HG03103 (cell line): Measurements from ENCODE around the gene P2RX4.
A peak's percentile ranks its signal among the peaks of the same experiment; 100 is the strongest.
"Not testable (repeated sequence)": the region's sequence is repeated elsewhere in the genome, so short reads cannot be mapped to it uniquely, and the experiment has no call there.

Experiments used
- ATAC-seq: cut with Tn5 transposase; IDR thresholded peaks from one replicate; pipeline ENCODE4 v1.9.1; 2021; ENCODE audit warnings: low read depth; ENCODE audit not compliant: unreplicated experiment

P2RX4 gene

DNA sequence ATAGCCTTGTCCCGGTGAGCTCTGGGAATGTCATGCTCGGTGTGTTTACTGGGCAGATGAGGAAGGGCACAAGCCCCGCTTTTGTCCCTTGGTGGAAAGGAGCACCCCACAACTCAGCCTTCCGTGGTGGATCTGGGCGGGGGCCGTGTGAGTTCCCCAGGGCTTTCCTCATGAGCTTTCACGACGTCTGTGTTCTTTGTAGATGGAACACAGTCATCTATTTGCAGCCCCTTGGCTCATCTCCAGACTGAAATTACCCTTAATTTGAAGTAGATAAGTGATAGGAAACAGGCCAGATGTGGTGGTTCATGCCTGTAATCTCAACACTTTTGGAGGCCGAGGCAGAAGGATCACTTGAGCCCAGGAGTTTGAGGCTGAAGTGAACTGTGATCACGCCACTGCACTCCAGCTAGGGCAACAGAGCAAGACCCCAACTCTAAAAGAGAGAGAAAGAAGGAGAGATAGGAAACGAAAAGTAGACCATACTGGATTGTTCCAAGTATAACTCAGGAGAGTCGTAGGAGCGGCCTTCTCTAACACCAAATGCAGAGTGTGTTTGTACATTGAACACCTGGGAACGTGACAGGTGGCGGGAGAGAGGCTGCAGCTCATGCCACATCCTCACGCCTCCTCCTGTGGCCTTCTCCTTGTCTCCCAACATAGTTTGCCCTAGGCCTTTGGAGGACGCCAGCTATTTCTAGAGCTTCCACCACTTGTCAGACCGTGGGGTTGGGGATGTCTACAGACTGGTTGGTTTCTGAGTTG lies 8.8 kb downstream of the P2RX4 start:
- ATAC-seq, result no peak

DNA sequence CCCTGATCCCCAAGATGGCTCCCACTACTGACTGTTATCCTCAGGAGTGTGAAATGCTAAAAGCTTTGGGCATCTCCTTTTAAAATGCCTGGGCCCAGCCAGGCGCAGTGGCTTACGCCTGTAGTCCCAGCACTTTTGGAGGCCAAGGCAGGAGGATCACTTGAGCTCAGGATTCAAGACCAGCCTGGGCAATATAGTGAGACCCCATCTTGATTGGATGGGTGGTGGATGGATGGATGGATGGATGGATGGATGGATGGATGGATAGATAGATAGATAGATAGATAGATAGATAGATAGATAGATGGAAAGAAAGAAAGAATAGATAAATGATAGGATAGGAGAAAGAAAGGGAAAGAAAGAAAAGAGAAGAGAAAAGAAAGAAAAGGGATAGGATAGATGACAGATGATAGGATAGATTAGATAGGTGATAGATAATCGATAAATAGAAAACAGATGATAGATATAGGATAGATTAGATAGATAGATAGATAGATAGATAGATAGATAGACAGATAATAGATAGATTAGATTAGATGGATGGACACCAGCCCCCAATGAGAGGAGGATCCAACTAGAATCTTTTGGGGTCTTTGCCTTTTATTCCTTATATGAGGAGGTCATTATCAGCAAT lies 9.5 kb downstream of the P2RX4 start:
- ATAC-seq, result no peak

DNA sequence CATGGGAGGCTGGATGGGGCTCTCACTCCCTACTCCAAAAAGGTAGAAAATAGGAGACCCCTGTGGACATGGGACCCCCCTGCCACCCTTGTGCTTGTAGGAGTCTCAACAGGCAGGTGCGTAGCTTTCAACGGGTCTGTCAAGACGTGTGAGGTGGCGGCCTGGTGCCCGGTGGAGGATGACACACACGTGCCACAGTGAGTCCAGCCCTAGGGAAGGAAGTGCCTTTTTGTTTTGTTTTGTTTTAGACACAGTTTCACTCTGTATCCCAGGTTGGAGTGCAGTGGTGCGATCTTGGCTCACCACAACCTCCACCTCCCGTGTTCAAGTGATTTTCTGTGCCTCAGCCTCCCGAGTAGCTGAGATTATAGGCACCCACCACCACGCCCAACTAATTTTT lies 12.9 kb downstream of the P2RX4 start:
- no peak for ATAC-seq

DNA sequence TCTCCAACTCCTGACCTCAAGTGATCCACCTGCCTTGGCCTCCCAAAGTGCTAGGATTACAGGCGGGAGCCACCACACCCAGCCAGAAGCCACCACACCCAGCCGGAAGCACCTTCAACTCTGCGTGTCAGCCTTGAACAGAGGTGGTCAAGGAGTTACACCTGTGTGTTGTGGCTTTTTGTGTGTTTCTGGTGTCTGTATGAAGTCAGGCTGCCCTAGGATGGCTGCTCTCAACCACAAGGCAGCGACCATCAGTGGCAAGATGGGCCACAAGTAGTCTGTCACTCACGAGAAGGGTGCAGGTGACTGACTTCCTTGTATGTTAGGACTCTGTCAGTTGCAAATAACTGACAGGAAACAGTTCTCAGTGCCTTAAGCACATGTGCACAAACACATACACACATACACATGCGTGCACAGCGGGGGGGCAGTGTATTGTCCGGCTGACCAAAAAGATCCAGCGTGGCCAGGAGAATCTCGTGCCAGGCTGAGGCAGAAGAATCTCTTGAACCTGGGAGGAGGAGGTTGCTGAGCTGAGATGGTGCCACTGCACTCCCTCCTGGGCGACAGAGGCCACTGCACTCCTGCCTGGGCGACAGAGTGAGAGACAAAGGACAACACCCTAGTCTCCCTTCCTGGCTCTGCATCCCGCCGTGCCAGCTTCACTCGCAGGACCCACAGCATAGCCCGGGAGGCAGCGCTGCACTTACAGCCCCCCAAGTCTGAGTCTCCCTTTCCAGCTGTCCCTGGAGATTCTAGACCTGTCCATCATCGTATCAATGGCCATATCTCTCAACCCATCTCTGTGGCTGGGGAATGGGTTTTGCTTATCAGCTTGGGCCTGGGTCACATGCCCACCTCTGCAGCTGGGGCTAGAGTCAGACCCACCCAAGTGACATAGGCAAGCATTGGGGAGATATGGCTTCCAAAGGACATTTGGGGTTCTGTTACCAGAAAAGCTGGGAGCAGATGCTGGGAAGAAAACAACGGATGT lies 13.7 kb downstream of the P2RX4 start:
- no peak for ATAC-seq

DNA sequence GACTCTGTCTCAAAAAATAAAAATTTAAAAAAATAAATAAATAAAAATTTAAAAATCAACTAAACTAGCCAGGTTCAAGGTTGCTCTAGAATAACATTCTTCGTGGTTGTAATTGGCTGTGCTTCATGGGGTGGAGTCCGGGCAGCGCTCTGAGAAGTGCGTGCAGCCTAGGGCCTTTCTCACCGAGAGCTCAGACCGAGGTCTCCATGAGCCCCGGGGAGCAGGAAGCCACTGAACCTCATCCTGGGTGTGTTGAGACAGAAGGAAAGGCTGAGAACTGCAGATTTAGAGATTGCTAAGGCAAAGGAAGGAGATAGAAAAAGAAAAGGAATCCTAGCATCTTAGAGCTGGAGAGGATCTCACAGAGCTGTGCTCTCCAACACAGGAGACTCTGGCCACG lies 14.7 kb downstream of the P2RX4 start:
- no peak for ATAC-seq

DNA sequence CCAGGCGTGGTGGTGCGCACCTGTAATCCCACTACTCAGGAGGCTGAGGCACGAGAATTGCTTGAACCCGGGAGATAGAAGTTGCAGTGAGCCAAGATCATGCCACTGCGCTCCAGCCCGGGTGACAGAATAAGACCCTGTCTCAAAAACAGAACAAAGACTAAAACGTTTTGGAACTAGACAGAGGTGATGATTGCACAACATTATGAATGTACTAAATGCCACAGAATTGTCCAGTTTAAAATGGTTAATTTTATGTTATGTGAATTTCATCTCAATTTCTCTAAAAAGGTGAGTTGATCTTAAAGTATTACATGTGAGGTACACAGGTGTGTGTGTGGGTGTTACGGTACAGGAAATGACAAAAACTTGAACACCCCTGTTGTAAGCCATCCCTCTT lies 16.5 kb downstream of the P2RX4 start:
- ATAC-seq, result no peak

DNA sequence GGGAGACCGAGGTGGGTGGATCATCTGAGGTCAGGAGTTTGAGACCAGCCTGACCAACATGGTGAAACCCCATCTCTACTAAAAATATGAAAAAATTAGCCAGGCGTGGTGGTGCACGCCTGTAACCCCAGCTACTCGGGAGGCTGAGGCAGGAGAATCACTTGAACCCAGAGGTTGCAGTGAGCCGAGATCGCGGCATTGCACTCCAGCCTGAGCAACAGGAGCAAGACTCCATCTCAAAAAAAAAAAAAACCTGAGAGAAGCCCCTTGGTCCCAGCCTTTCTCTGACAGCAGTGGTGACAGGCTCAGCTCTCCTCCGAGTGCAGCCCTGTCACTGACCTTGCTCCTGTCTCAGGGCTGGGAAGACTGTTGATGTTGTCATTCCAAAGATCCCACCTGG lies 16.9 kb downstream of the P2RX4 start:
- ATAC-seq, result not testable (repeated sequence)

DNA sequence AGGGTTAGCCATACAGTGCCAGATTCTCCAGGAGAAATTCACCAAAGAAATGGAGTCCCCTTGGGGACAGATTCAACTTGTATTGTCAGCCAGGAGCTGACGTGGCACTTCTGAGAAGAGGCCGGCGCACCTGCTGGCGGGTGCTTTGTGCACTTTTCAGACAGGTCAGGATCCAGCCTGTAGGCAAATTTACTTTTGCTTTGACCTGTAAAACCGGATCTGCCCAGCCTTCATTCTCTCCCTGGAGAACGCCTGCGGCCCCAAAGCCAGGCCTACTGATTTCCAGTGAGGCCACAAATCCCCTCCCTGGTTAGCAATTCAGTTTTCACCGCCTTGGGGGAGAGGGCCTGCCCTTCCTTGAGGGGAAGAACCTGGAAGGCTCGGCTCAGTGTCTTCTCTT lies 17.4 kb downstream of the P2RX4 start:
- ATAC-seq, result peak; percentile 55

DNA sequence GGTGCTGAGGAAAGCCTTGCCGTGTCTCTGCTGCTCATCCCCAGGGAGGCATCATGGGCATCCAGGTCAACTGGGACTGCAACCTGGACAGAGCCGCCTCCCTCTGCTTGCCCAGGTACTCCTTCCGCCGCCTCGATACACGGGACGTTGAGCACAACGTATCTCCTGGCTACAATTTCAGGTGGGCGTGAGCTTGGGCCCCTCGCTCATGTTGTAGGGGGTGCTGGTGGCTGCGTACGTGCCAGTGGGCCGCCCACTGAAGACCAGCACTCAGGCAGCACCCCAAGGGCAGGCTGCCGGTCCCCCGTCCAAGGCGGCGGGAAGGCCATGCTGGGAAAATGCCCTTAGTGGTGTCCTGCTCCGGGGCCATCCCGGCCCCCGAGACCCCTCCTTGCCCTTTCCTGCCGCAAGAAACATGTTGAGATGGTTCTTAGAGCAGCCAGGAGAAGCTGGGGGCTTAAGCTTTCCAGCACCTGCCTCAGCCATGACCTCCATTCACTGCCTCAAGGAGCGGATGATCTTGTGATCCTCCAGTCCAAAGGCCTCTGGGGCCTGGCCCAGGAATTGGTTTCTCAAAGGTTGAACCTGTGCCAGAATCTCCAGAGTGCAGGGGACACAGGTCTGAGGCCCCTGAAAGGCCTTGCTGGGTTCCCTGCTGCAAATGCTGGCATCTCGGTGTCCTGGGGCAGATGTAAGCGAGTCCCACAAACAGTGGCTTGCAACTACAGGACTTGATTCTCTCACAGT lies 19.2 kb downstream of the P2RX4 start:
- no peak for ATAC-seq

DNA sequence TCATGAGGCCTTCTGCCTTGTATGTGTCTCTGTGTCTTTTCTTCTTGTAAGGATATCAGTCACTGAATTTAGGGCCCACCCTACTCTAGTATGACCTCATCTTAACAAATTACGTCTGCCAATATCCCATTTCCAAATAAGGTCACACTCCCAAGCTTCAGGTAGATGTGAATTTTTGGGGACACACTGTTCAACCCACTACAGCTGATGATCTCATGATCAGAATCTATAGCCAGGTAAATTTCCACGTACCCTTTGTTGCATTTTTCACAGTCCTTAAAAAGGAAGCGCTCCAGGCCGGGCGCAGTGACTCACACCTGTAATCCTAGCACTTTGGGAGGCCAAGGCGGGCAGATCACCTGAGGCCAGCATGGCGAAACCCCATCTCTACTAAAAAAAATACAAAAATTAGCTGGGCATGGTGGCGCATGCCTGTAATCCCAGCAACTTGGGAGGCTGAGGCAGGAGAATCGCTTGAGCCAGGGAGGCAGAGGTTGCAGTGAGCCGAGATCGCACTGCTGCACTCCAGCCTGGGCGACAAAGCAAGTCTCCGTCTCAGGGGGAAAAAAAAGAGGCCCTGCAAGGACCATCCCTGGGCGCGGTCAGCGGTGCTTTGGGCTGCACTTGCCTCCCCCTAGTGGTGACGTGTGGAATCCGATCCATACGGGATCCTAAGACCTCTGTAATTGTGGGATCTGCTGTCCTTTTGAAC lies 20.1 kb downstream of the P2RX4 start:
- ATAC-seq, result not testable (repeated sequence)

DNA sequence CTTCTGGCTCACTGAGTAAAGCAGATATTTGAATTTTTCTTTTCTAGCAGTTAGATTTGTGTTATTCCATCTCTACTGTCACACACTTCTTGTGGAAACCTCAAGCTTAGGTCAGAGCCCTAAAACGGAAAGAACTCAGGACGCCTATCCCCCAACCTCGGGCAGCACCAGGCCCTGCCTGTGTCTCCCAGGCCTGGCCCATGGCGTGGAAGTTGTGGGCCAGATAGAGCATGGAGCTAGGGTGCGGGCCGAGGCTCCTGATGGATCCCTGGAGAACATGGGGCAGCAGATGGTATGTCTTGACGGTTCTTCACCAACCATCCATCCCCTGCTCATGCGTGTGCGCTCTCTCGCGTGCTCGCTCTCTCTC lies 20.6 kb downstream of the P2RX4 start:
- ATAC-seq, result no peak

DNA sequence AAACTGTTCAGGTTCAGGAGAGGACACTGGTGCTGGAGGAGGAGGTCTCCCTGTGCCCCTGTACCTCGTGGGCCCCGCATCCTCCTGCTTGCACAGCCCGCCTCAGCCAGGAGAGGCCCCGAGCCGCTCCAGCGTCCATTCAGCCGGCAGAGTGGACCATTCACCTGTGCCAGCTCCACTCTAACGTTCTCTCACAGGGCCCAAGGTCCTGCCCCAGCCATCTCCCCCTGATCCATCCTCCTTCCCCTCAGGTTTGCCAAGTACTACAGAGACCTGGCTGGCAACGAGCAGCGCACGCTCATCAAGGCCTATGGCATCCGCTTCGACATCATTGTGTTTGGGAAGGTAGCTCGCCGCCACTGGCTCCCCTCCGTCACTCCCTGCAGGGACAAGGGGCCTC lies 22.2 kb downstream of the P2RX4 start:
- no peak for ATAC-seq

DNA sequence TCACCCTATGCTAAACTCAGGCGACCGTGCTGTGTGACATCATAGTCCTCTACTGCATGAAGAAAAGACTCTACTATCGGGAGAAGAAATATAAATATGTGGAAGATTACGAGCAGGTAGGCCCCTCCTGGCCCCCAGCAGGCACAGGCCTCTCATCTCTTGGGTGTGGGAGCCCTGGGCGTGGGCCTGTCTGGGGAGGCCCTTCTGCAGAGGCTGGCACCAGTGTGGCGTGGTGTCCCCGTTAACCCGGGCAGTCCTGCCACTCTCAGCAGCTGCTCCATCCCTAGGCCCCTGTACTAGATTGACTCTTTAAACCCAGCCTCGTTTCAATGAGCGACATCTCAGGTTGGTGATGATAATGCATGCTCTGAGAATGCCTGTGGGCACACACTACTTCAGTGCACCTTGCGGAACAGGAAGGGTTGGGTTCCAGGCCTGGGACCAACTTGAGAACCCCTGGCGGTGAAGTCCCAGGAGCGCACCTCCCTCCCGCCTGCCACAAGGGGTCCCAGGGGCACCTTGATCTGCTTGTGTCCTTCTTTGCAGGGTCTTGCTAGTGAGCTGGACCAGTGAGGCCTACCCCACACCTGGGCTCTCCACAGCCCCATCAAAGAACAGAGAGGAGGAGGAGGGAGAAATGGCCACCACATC lies 23.2 kb downstream of the P2RX4 start:
- no peak for ATAC-seq

DNA sequence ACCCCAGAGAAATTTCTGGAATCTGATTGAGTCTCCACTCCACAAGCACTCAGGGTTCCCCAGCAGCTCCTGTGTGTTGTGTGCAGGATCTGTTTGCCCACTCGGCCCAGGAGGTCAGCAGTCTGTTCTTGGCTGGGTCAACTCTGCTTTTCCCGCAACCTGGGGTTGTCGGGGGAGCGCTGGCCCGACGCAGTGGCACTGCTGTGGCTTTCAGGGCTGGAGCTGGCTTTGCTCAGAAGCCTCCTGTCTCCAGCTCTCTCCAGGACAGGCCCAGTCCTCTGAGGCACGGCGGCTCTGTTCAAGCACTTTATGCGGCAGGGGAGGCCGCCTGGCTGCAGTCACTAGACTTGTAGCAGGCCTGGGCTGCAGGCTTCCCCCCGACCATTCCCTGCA lies 23.7 kb downstream of the P2RX4 start:
- ATAC-seq, result no peak

DNA sequence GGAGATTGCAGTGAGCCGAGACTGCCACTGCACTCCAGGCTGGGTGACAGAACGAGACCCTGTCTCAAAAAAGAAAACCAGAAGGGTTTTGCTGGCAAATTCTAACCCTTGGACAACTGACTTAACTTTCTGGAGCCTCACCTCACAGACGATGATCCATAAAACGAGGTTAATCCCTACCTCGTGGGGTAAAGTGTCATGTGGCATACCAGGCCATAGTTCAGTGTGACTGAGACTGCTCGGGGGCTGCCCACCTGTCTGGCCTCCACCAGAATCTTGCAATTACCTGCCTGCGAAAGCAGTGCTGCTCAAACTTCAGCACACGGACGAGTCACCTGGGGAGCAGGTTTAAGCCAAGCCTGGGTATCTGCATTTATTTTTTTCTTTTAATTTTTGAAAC lies 26.8 kb downstream of the P2RX4 start:
- ATAC-seq, result no peak

DNA sequence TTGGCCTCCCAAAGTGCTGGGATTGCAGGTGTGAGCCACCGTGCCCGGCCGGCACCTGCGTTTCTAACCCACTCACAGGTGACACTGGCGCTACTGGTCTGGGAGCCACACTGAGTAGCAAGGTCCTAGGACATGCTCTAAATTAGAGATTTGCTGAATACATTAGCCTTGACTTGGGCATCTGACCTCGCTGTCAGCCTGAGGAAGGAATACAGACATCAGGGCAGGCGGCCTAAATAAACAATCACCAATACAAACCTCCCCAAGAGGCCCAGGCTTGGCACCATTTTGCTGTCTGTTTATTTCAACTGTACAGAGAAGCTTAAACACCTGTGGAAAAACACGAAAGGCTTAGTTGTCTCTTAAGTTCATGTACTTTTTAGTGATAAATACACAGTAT lies 27.5 kb downstream of the P2RX4 start:
- no peak for ATAC-seq

DNA sequence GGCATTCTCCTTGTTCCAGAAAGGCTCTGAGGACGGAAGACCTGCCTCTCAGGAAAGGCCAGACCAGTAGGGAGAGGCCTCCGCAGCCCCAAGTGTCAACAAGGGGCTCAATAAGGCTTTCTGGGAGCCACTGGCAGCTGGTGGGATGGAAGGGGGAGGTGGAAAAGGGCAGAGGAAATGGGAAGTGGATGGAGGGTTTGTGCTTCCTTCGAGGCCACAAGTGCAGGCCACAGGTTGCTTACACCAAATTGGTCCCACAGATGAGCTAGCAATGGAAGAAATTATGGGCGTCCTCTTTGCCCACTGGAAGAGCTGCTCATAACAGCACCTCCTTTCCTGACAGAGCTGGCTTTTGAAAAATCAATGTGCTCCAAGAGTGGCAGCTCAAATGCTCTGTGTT lies 28.2 kb downstream of the P2RX4 start:
- ATAC-seq, result no peak

DNA sequence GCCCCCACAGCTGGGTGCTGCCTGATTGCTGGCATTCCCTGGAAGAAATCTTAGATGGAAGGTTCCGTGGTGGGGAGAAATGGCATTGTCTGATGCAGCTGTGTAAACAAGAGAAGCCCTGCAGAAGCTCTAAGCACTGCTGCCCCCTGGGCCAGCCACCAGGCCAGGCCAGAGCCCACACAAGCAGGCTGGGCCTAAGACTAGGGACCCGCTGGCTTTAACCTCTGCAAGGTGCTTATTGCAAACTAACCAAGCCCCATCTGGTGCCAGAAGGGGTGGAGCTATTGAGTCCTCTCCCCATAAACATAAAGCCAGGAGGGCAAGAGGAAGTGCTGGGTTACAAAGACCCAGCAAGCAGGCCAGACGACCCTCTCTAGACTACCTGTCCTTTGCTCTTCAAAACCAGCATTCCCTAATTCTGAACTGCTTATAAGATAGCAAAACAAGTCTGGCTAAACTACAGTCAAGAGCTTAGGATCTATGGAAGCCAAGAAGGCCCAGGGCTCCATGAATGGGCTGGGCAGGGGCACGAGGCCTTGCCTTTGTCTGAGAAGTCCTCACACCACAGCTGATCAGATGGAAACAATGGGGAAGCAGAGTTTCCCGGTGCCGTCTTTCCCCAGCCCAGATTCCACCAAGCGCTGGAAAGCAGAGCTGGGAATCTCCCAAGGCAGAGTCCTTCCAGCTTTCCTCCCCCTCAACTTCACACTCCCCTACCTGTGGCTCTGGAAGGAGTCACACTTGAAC lies 28.8 kb downstream of the P2RX4 start:
- no peak for ATAC-seq
